Measurements from ENCODE around the gene LDLRAP1.
"Not testable (repeated sequence)": the region's sequence is repeated elsewhere in the genome, so short reads cannot be mapped to it uniquely, and the experiment has no call there.

LDLRAP1 gene, protein sequence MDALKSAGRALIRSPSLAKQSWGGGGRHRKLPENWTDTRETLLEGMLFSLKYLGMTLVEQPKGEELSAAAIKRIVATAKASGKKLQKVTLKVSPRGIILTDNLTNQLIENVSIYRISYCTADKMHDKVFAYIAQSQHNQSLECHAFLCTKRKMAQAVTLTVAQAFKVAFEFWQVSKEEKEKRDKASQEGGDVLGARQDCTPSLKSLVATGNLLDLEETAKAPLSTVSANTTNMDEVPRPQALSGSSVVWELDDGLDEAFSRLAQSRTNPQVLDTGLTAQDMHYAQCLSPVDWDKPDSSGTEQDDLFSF

DNA sequence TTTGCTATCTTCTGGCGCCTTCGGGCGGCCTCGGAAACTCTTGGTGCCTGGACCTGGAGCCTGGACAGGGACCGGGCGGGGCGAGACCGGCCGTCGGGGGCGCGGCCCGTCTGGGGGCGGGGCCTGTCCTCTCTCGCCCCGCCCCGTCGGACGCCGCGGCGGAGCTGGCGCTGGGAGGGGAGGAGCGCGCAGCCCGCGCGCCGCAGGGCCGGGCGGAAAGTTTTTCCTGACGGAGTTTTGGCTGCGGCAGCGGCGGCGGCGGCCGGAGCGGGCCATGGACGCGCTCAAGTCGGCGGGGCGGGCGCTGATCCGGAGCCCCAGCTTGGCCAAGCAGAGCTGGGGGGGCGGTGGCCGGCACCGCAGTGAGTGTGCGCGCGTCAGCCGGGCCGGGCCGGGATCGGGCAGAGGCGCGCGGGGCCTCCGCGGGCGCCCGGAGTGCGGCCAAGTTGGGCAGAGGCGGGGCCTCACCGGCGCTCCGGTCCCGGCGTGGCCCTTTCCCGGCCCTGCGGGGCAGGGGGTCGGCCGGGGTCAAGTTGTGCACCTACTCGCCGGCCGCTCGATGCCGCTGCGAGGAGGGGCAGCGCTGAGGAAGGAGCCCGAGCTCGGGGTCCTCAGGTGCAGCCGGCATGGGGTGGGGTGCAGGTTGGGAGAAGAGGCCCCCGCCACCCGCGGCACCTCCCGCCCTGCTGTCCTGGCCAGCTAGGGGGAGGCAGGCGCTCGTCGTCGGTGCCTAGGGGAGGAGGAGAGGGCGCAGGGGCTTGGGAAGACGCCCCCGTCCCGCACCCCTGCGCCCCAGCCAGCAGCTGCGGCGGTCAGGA is at the start of gene LDLRAP1:
Gene LDLRAP1 (plus strand): TSS at position 182 of the 818 bp plus-strand sequence. CDS start 93 bp downstream, at position 275.
- peak within 1 kb of the TSS; percentile 60 for H3K4me3 ChIP-seq (ENCODE audit: low read depth, low read length)
- DNase-seq (ENCODE audit: low read depth): no peak

DNA sequence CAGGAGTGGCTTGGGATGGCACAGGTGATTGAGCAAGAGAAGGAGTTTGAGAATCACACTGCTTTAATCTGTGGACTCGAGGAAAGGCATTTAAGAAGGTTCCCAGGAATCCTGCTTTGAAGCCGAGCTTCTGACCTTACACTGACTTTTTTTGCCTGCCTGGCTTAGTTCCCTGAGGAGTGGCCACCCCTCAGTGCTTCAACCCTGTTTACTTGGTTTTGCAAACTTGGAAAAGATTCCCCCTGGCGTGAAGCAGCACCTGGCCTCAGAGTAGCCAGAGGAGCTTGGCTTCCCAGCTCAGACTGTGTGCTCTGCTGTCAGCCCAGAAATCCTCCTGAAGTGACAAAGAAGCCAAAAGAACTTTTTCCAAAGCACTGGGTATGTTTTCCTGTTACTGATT is 48.5 kb upstream of the LDLRAP1 start:
- no peak for DNase-seq (ENCODE audit: low read depth)
- no peak overlapping the region for H3K4me3 ChIP-seq (ENCODE audit: low read depth, low read length)

DNA sequence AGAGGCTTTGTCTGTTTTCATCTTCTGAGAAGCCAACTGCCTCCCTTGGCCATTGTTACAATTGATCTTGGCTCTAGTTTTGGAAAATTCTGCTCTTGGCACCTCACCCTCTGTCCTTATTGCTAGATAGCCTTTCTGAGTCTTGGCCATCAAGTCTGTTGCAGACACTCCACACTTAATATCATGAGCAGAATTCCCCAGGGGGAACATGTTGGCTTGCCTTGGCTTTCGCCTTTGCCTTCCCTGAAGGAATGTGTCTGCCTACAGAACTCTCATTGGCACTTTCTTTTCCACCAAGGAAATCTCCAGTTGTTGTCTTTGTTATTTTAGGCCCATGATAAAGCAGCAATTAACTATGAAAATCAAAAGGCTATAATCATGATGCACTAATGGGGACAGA is 42.7 kb upstream of the LDLRAP1 start:
- DNase-seq (ENCODE audit: low read depth): no peak
- no peak overlapping the region for H3K4me3 ChIP-seq (ENCODE audit: low read depth, low read length)

DNA sequence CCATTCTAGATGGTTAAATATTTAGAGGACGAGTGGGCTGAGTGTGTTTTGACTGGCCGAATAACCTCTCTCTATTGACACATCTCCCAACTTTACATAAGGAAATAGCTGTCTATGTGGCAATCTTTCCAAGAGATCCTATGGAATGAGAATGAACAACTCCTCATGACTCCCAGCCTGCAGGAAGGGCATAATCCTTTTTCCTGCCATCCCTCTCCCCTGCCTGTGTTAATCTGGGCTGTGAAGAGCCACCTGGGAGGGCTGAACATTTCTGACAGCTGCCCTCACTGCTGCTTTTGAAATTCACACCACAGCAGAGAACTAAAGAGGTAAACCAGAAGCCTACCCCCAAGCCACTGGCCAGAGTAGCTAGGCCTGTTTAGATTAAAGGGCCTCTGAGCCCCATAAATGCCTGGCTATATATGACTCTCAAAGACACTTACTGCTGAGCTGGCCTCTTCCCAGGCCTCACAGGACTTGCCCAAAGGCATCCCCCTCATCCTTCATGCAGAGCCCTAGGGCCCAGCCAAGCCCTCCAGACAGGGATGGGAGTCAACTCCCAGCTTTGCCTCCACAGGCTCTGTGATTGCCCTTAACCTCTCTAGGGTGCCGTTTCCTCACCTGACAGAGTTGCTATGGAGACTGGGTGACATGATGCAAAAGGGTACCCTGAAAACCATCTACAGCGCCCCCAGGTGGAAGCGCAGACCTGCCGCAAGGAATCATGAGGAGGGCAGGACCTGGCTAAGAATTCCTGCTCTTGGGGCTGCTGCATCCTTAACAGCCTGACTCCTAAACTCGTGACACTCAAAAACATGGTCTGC is 42.0 kb upstream of the LDLRAP1 start:
- H3K4me3 ChIP-seq (ENCODE audit: low read depth, low read length): no peak overlapping the region
- peak; percentile 74 for DNase-seq (ENCODE audit: low read depth)

DNA sequence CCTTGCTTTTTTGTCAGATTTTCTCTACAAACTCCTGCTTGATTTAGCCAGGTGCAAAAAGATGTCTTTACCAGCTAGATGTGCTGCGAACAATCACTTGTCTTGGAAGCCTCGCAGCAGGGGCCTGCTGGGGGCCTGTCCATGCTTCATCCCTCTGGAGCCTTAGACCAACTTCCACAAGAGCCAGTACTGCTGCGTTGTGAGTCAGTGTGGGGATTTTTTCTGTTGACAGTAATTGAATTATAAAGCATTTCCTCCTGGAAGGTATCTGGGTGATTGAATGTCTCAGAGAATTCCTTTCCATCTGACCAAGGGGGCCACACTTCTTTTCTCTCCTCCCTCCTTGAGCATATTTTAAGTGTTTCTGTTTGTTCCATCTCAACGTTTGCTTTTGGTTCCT is 40.4 kb upstream of the LDLRAP1 start:
- DNase-seq (ENCODE audit: low read depth): peak; percentile 23
- H3K4me3 ChIP-seq (ENCODE audit: low read depth, low read length): no peak overlapping the region

DNA sequence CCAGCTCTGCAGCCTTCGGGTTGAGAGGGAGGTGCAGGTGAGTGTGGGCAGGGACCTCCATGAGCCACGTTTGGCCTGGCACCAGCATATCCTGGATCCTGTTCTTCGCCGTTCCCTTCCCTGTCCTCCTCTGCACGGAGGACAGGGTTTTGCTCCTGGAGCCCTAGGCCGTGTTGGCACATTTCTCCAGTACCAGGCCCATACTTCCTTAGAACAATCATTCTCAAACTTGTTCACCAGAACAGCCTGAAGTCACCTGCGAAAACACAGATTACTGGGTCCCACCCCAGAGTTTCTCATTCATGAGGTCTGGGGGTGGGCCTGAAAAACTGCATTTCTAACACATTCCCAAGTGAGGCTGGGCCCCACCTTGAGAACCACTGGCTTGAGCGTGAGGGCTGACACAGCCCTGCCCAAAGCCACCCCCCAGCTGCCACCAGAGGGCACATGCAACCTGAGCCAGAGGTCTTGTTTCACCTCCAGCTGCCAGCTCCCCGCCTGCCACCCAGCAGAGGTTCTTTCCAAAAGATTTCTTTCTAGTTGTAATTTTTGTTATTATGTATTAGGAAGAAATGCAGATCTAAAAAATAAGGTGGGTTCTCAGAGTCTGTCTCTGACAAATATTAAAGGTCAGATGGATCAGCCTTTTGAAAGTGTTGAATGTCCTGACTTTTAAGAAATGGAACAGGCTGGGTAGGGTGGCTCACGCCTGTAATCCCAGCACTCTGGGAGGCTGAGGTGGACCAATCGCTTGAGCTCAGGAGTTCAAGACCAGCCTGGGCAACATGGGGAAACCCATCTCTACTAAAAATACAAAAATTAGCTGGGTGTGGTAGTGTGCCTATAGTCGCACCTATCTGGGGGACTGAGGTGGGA is 39.6 kb upstream of the LDLRAP1 start:
- no peak for DNase-seq (ENCODE audit: low read depth)
- H3K4me3 ChIP-seq (ENCODE audit: low read depth, low read length): no peak overlapping the region

DNA sequence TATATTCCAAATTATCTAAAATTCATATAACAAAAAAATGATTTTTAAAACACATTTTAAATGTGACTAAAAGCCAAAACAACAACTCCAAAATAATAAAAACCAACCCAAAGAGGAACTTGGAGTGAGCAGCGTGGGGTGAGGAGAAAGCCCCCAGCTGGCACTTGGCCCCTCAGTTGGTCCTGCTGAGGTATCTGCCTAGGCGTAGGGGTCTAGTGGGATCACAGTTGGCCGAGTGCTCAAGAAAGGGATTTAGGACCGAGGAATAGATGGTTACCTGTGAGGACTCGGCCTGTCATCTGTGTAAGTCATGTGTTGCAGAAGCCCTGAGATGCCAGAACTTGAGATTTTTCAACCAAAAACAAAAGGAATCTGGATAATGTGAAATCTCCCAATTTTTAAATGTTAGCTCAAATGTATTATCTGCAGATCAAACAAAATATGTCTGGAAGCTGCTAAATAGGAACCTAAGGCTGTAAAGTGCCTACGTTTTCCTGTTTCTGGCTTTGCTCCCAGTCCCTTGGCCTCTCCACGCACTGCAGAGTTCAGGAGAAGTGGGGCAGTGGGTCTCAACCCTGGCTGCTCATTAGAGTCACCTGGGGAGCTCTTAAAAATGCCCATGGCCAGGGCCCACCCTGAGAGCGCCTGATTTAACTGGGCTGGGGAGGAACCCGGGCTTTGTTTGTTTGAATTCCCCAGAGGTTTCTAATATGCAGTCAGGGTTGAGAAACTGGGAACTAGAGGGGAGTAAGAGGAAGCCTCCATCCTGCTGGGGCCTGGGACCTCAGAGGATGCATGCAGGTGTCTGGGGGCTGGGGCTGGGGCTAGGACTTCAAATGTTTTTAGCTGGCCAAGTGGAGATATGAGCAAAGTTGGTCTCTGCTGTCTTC is 38.5 kb upstream of the LDLRAP1 start:
- no peak overlapping the region for H3K4me3 ChIP-seq (ENCODE audit: low read depth, low read length)
- DNase-seq (ENCODE audit: low read depth): no peak

DNA sequence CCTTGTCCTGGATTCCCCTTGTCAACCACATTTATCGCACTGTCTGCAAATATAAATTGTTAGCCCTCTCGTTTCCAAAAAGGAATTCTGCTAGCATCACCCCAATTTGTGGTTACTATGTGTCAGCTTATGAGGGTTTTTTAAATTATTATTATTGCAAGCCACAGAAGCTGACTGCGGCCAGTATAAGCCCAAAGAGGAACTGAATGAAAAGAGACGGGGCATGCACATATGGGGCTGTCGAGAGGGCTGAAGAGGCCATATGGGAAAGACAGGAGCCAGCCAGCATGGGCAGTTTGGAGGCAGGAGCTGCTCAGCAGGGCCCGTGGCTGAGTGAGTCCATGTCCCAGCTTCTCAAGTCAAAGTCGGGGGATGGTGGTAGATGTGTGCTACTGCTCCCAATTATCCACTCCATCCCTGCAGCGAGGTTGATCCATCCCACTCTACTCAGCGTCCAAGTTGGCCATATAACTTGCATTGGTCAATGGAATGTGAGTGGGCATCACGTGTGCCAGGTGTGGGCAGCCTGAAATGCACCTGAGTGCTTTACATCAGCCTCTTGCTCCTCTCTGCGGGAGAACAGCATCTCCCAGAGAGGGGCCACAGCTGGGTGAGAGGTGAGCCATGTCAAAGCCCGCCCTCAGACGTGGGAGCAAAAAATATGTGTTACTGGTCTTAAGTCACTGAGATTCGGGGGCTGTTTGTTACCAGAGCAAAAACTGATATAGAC is 37.6 kb upstream of the LDLRAP1 start:
- no peak for DNase-seq (ENCODE audit: low read depth)
- H3K4me3 ChIP-seq (ENCODE audit: low read depth, low read length): no peak overlapping the region

DNA sequence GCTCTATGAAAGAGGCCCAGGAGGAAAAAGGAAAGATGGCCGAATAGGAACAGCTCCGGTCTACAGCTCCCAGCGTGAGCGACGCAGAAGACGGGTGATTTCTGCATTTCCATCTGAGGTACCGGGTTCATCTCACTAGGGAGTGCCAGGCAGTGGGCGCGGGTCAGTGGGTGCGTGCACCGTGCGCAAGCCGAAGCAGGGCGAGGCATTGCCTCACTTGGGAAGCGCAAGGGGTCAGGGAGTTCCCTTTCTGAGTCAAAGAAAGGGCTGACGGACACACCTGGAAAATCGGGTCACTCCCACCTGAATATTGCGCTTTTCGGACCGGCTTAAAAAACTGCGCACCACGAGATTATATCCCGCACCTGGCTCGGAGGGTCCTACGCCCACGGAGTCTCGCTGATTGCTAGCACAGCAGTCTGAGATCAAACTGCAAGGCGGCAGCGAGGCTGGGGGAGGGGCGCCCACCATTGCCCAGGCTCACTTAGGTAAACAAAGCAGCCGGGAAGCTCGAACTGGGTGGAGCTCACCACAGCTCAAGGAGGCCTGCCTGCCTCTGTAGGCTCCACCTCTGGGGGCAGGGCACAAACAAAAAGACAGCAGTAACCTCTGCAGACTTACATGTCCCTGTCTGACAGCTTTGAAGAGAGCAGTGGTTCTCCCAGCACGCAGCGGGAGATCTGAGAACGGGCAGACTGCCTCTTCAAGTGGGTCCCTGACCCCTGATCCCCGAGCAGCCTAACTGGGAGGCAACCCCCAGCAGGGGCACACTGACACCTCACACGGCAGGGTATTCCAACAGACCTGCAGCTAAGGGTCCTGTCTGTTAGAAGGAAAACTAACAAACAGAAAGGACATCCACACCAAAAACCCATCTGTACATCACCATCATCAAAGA is 36.6 kb upstream of the LDLRAP1 start:
- DNase-seq (ENCODE audit: low read depth); H3K4me3 ChIP-seq (ENCODE audit: low read depth, low read length): not testable (repeated sequence)

DNA sequence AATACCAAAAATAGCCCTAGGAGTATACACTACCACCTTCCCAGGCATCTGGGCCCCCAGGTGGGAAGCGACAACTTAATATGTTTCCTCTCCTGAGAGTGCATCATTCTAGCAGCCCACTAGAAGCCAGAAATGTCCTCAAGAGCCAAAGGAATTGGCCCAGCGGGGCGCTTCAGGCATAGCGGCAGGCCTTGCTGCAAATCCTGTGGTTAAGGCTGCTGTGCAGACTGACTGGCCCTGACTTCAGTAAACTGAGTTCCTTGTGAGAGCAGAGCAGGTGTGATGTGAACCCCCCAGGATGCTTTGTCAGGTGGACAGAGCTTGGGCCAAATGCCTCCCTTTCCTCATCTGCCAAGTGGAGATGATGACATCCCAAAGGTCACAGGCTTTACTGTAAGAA is 29.7 kb upstream of the LDLRAP1 start:
- no peak overlapping the region for H3K4me3 ChIP-seq (ENCODE audit: low read depth, low read length)
- DNase-seq (ENCODE audit: low read depth): no peak

DNA sequence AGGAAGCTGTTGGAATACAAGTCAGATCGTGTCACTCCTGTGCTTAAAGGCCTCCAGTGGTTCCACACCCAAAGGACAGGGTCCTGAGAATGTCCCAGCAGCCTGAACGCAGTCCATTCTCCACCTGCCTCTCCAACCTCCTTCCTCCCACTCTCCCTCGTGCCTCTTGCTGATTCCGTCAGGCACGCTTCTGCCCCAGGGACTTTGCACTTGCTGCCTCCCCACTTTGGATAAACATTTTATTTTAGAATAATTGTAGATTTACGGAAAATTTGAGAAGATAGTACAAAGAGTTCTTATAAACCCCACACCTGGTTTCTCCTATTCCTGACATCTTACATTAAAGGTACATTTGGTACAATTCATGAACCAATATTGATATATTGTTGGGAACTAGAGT is 28.4 kb upstream of the LDLRAP1 start:
- no peak overlapping the region for H3K4me3 ChIP-seq (ENCODE audit: low read depth, low read length)
- DNase-seq (ENCODE audit: low read depth): no peak

DNA sequence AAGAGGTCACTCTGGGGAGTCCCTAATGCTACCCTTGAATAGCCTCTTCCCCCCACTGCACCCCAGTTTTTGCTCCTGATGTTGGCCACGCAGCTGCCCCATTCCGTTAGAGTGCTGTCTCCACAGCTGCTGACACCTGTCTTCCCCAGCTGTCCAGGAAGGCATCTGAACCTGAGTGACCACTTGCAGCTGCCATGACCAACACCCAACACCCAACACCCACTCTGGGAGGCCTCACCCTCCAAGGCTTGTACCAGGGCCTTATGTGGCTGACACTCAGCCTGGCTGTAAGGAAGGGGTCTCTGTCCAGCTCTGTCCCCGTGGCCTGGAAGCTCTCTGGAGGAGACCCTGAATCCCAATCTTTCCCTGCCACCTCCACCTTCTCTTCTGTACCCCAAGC is 26.7 kb upstream of the LDLRAP1 start:
- DNase-seq (ENCODE audit: low read depth): peak; percentile 8
- H3K4me3 ChIP-seq (ENCODE audit: low read depth, low read length): no peak overlapping the region

DNA sequence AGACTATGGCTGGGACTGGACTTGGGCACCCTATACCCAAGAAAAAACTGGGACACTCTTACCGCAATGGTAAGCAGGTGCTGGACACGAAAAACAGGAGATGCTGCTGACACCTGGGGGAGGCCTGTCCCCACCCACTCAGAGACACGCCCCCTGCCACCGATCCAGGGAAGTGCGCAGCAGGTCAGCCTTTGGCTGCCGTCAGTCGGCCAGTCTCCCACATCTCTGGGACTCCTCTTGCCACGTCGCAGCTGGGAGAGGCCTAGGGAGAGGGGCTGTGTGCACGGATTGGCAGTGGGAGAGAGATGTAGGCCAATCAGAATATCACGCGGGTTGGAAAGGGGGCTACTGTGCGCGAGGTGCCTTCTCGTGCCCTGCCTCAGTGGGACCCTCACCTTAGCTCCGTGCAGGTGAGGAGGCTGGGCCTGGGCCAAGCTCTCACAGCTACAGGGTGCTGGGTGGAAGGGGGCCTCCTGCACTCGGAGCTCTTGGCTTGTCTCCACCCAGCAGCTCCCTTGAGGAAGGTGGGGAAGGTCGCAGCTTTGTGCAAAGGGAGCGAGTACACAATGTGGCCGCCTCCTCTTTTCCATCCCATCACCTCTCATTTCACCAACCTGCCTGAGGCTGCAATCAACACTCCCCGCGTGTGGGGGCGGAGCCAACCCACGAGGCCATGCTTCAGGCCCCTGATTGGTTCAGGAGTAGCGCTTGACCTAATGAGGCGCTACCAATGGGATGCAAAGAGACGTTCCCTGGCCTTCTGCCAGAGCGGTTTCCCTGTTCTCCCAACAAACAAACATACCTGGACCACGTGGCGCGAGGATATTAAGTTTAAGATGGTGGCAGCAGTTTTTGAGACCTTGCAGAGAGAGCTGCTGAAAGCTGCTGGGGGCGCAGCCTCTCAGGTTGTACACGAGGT is 25.7 kb upstream of the LDLRAP1 start:
- DNase-seq (ENCODE audit: low read depth): no peak
- no peak overlapping the region for H3K4me3 ChIP-seq (ENCODE audit: low read depth, low read length)

DNA sequence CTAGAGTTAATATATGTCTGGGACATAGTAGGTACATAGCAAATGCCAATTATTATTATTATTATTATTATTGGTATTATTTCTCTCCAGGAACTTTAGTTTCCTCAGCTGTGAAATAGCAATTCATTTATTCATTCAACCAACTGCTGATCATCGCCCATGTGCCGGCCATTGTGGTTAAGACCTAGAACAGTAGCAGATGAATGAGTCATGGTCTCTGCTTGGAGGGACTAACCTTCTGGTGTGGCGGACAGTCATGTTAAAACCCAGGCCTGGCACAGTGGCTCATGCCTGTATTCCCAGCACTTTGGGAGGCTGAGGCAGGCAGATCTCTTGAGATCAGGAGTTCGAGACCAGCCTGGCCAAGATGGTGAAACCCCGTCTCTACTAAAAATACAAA is 23.8 kb upstream of the LDLRAP1 start:
- peak; percentile 67 for DNase-seq (ENCODE audit: low read depth)
- no peak overlapping the region for H3K4me3 ChIP-seq (ENCODE audit: low read depth, low read length)

DNA sequence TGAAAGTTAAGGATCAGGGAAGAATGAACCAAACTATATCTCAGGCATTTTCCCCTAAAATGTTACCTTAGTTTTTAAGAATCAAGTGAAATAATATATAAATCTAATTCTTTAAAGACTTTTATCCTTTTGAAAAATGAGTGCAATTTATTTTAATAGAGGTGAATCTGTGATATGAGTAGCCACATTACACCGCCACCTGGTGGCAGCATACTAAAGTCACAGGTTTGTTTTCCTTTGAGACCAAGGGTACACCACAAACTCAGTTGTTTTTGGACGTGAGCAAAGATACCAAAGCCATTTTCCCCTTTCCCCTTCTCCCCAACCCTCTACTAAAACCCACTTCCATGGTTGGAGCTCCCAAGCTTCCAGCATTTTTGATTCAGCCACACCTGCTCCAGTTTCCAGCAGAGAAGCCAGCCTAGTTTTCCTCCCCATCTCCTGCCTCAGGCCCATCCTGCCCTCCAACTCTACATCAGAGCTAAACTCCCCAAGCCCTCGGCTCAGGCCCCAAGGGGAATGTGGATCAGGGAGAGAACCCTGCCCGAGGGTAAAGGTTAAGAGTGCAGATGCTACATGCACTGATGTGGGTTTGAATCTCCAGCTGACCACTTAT is 22.9 kb upstream of the LDLRAP1 start:
- no peak for DNase-seq (ENCODE audit: low read depth)
- H3K4me3 ChIP-seq (ENCODE audit: low read depth, low read length): no peak overlapping the region

All from skeletal muscle cell (primary cell).